ENCODE measurements around the gene OR56A5. TPM values are rescaled to one million over a fixed set of nuclear protein-coding genes. Genes with fewer than 3 reads are reported as not detected.
"Not testable (repeated sequence)": the region's sequence is repeated elsewhere in the genome, so short reads cannot be mapped to it uniquely, and the experiment has no call there.

OR56A5 gene, protein sequence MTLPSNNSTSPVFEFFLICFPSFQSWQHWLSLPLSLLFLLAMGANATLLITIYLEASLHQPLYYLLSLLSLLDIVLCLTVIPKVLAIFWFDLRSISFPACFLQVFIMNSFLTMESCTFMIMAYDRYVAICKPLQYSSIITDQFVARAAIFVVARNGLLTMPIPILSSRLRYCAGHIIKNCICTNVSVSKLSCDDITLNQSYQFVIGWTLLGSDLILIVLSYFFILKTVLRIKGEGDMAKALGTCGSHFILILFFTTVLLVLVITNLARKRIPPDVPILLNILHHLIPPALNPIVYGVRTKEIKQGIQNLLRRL
- not detected for total RNA-seq

DNA sequence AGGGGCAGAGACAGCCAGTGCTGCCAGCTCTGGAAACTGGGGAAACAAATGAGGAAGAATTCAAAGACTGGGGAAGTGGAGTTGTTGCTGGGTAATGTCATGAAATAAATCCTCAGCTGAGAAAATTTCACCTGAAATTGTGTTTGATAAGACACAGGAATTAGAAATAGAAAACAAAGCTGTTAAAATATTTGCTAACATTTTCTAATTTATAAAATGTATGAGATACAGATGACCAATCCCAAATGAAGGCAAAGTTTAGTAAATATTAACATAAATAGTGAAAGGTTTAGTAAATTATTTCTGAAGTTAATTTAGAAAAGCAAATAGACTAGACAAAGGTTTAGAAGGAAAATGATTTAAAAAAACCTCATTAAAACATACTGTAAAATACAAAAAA lies at the start of gene OR56A5:
TSS of gene OR56A5 (minus strand) at position 101 of the 400 bp plus-strand sequence. CDS start at position 101, 0 bp downstream.
- ATAC-seq = no peak
- intact Hi-C loops (cut with DNase I) = no loop called here
- no peak for DNase-seq (ENCODE audit: low spot score)

DNA sequence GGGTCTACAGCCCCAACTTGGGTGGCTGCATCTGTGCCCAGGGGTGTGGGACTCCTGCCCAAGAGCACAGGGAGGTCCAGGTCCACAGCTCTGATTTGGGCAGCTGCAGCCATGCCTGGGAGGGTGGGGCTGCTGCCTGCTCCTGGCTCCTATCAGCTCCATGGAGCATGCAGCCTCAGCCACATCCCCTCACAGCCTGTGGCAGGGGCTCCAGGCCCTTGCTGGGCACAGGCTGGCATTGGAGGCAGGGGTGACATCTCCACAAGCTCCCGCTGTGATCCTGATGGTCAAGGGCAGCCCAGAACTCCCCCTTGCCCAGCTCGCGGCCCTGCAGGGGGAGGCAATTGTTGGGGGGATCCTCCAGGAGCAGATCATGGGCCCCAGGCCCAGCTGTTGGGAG lies 44.7 kb upstream of the OR56A5 start:
- no peak for ATAC-seq

DNA sequence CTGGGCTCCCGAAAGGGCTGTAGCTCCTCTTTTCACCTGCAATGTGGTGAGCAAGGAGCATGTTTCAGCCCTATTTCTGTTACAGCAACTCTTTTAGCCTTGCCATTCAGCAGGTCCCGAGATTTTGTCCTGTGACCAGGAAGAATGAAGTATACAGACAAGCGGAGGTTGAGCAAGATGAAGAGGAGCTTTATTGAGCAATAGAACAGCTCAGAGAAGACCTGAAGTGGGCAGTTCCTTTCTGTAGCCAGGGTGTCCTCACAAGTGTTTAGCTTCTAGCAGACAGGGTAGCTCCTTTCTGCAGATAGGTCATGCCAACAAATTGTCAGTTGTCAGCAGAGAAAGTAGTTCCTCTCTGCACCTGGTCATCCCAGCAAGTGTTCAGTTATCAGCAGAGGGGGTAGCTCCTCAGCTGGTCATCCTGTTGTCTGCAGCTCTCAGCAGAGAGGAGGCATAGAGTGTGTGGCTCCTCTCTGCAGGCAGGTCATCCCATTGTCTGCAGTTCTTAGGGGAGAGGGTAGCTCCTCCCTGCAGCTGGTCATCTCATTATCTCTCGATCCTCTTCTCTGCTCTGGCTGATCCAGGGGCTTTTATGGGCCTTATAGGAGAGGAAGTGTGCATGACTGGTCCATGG lies 43.9 kb upstream of the OR56A5 start:
- ATAC-seq (no peak), DNase-seq (ENCODE audit: low spot score) (no peak)
- intact Hi-C loops (cut with DNase I) = no loop called here

More for the DNA sequence above, 44.7 kb upstream of the OR56A5 start:
- intact Hi-C loops (cut with DNase I) = no loop called here
- no peak for DNase-seq (ENCODE audit: low spot score)

DNA sequence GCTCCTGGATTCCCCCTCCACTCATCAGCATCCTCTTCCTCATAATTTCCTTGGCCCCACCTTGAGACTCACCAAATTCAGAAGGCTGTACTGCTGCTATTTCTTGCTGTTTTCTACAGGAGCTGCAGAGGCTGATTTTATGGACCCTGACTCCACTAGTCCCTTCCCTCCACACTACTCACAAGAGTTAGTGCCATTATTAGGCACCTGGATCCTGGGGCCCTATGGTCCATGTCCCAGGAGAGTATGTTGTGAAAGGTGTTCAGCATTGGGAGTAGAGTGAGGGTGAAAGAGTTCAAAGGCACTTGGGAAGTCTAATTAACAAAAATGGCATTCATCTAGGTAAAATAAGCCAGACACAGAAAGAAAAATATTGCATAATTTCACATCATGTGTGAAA lies 38.6 kb upstream of the OR56A5 start, which contains the start of gene OR56A4:
TSS of gene OR56A4 (minus strand) at position 101 of the 400 bp plus-strand sequence. CDS start 3,954 bp downstream, outside the sequence.
- DNase-seq (ENCODE audit: low spot score) (no peak), ATAC-seq (no peak)
- intact Hi-C loops (cut with DNase I) = no loop called here

DNA sequence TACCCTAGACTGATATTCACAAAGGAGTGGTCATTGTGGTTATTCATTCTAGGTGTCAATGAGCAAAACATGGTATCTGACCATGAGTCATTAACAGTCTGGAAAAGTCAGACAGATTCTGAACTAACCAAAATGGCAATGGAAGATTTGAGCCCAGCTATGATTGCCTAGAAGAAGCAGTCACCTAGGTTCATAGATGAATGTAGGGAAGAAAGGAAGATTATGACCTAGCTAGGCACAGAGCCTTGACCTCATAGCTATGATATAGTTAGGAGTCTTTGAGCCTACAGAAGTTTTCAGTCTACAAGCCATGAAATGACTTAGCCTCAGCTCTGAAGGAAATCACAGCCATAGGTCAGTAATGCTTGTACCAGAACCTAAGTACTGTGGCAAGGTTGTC lies 38.1 kb upstream of the OR56A5 start:
- DNase-seq (ENCODE audit: low spot score) (no peak), ATAC-seq (no peak)
- intact Hi-C loops (cut with DNase I) = no loop called here

DNA sequence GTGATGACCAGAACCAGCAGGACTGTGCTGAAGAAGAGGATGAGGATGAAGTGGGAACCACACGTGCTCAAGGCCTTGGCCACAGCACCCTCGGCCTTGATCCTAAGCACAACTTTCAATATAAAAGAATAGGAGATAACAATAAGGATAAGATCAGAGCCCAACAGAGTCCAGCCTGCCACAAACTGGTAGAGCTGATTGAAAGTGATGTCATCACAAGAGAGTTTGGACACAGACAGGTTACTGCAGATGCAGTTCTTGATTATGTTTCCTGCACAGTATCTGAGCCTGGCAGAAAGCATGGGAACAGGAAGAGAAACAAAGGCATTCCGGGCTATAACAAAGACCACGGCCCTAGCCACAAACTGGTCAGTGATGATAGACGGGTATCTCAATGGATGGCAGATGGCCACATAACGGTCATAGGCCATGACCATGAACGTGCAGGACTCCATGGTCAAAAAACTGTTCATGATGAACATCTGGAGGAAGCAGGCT lies 34.0 kb upstream of the OR56A5 start:
- ATAC-seq (no peak), DNase-seq (ENCODE audit: low spot score) (no peak)
- intact Hi-C loops (cut with DNase I) = no loop called here

GRCh38 chr11:5994791-5995190 lies 26.5 kb upstream of the OR56A5 start:
- ATAC-seq (no peak), DNase-seq (ENCODE audit: low spot score) (no peak)
- intact Hi-C loops (cut with DNase I) = no loop called here

- ATAC-seq = peak; percentile 22
- intact Hi-C loops (cut with DNase I) = no loop called here
Measured at GRCh38 chr11:5992604-5993251, 24.4 kb upstream of the OR56A5 start.

DNA sequence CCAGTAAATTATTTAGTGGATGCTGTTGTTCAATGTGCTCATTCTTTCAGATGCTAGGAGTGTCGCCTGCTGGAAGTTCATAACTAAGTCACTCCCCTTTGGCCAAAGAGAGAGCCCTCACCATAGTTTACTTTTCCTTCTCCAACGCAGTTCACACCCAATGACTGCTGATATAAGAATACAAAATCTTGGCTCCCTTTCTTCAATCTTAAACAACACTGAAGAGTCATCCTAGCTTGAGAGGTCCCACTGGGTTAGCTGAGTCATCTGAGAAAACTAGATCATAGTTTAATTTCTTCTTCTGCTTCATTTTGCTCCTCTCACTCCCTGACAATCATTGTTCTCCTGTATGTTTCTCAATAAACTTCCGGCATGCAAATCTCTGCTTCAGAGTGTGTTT lies 23.9 kb upstream of the OR56A5 start:
- no peak for ATAC-seq
- intact Hi-C loops (cut with DNase I) = no loop called here
- no peak for DNase-seq (ENCODE audit: low spot score)

More at GRCh38 chr11:5992604-5993251, 24.4 kb upstream of the OR56A5 start:
- DNase-seq (ENCODE audit: low spot score) = no peak

- no peak for ATAC-seq
- DNase-seq (ENCODE audit: low spot score) = no peak
- intact Hi-C loops (cut with DNase I) = no loop called here
Measured at GRCh38 chr11:5989203-5989602, 20.9 kb upstream of the OR56A5 start.

GRCh38 chr11:5986885-5987284 lies 18.6 kb upstream of the OR56A5 start, which contains the start of gene OR52L1:
Gene OR52L1 (minus strand): TSS chr11:5986985. CDS start chr11:5986930, 55 bp downstream.
- ATAC-seq (no peak), DNase-seq (ENCODE audit: low spot score) (no peak)
- intact Hi-C loops (cut with DNase I) = no loop called here

GRCh38 chr11:5983443-5983842 lies 15.1 kb upstream of the OR56A5 start:
- ATAC-seq (no peak), DNase-seq (ENCODE audit: low spot score) (no peak)
- intact Hi-C loops (cut with DNase I) = no loop called here

DNA sequence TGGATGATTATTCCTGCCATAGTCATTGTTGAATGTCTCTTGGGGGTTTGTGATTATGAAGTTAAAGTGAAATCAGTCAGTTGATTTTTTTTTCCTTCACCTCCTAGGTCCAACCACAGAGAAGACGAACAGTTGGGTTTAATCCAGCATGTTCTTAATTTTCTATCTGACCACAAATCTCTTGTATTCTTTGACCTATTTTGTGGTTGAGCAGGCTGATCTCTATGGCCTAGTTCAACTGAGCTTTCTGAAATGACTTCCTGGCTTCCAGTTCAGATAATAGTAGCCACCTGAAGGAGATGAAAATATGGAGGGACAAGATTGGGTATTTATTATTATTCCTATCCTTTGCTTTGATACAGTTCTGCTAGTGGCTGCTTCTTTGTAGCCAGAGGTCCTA lies 5.2 kb upstream of the OR56A5 start:
- intact Hi-C loops (cut with DNase I) = no loop called here
- no peak for DNase-seq (ENCODE audit: low spot score)
- ATAC-seq = no peak

- intact Hi-C loops (cut with DNase I) = no loop called here
- DNase-seq (ENCODE audit: low spot score) (no peak), ATAC-seq (no peak)
Measured at GRCh38 chr11:5967708-5968107, 586 bp downstream of the OR56A5 start.

DNA sequence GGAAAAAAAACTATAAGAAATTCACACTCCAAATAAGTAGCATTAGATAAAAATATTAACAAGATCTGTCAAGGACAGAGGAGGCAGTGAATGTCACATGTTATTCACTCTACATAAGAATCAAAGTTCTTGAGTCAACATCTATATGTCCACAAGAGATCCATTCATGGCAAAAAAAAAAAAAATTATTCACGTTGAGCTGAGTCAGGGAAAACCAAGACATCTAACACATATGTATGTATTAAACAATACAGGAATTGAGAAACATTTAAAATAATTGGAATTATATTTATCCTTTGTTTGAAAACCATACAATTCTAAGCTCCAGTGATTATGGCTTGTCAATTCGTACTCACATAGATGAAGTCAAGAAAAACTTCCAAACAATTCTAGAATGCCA lies 1.3 kb downstream of the OR56A5 start:
- no peak for DNase-seq (ENCODE audit: low spot score)
- intact Hi-C loops (cut with DNase I) = no loop called here
- no peak for ATAC-seq

GRCh38 chr11:5960704-5961320 lies 7.5 kb downstream of the OR56A5 start:
- DNase-seq (ENCODE audit: low spot score); ATAC-seq; intact Hi-C loops (cut with DNase I): not testable (repeated sequence)

- intact Hi-C loops (cut with DNase I) = no loop called here
- no peak for ATAC-seq
- DNase-seq (ENCODE audit: low spot score) = no peak
Measured at GRCh38 chr11:5955586-5955985, 12.7 kb downstream of the OR56A5 start.

GRCh38 chr11:5941951-5942350 lies 26.3 kb downstream of the OR56A5 start, which contains the start of gene OR56A3:
Gene OR56A3 (plus strand): TSS chr11:5942251. CDS start chr11:5947347, 5,096 bp downstream.
- ATAC-seq (no peak), DNase-seq (ENCODE audit: low spot score) (no peak)
- intact Hi-C loops (cut with DNase I) = no loop called here

- no peak for DNase-seq (ENCODE audit: low spot score)
- ATAC-seq = no peak
- intact Hi-C loops (cut with DNase I) = no loop called here
Measured at GRCh38 chr11:5940748-5941147, 27.5 kb downstream of the OR56A5 start.
